ENCODE data around the gene DMD.
"Not testable (repeated sequence)": the region's sequence is repeated elsewhere in the genome, so short reads cannot be mapped to it uniquely, and the experiment has no call there.

DMD gene

GRCh38 chrX:32016195-32016594 lies 1195.2 kb downstream of the DMD start:
- no peak for DNase-seq (ENCODE audit: low read depth)

- no peak for DNase-seq (ENCODE audit: low read depth)
Observed at GRCh38 chrX:32010948-32011347, 1200.4 kb downstream of the DMD start.

DNA sequence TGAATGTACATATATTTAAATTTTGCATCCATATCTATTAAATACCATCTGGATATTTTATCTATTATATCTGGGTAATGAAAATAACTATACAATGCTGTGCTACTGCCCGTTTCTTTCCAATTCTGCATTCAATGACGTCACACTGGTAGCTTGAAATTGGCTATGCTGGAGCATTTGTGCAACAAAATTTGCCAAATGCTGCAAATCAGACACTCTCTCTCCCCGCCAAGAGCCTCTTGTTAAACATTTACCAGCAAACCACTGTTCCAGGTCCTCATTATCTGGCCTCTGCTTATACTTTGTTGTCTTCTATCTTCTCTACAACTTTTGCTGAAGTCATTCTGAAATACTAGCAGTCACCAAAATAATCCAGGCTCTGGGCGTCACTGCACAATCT lies 1201.1 kb downstream of the DMD start:
- DNase-seq (ENCODE audit: low read depth): no peak

DNA sequence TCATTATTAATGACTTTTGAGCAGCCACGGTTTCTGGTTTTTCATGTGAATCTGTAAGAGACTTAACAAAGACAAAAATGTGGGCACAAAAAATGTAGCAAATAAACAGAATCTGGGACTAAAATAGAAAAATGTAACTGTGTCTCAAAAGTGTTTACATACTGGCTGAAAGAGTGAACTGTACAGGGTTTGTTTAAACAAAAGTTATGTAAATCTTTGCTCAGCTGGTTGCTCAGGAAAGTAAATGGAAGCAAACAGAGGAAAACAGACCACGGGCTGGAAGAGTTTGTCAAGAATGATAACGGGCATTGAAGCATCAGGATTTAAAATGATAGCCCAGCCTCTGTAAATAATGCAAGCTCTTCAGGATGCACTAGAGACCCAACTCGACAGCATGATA lies 1217.7 kb downstream of the DMD start:
- no peak for DNase-seq (ENCODE audit: low read depth)

DNA sequence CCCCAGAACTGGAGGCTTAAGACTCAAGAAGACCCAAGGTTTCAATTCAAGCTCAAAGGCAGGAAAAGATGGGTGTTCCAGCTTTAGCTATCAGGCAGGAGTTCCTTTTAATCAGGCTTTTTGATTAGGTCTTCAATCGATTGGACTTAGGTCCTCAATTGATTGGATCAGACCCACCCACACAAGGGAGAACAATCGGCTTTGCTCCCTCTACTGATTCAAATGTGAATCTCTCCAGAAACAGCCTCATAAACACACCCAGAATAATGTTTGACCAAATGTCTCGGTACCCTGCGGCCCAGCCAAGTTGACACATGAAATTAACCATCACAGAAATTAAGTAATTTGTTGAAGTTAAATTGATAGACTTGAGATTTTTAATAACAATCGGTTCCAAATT lies 1222.4 kb downstream of the DMD start:
- no peak for DNase-seq (ENCODE audit: low read depth)

GRCh38 chrX:31981546-31982062 lies 1229.7 kb downstream of the DMD start:
- DNase-seq (ENCODE audit: low read depth): no peak

DNA sequence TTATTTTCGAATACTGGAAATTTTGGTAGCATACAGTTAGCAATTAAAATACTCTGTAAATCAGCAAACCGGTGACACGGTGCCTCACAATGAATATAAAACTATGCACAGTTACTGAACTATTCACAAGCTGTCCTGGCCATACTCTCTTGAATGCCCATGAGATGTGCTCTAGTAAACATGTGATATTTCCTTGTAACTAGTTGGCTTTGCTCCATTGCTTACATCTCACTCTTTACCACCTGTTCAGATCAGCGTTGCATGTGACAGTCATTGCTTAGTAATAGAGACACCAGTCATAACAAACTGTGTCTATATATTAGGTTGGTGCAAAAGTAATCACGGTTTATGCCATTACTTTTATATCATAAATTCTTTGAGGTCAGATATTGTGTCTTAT lies 1241.6 kb downstream of the DMD start:
- DNase-seq (ENCODE audit: low read depth): no peak

- no peak for DNase-seq (ENCODE audit: low read depth)
Observed at GRCh38 chrX:31962256-31962655, 1249.1 kb downstream of the DMD start.

GRCh38 chrX:31934842-31935370 lies 1276.4 kb downstream of the DMD start:
- DNase-seq (ENCODE audit: low read depth): no peak

DNA sequence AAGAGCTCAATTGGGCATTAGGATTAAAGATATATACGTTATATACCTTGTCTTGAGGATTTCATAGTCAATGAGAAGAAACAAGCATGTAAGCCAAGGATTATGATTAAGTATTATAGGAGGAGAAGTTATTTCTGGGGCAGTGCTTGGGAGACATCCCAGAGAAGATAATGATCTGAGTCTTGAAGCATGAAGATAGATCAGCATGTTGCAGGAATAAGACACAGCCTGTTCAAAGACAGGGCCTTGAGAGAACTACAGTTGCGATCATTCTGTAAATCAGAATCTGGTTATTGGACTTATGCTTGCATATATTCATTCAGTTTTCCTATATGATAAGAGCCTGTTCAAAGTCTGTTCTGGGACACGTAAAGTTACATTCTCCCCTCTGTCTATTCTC lies 1277.3 kb downstream of the DMD start:
- no peak for DNase-seq (ENCODE audit: low read depth)

DNA sequence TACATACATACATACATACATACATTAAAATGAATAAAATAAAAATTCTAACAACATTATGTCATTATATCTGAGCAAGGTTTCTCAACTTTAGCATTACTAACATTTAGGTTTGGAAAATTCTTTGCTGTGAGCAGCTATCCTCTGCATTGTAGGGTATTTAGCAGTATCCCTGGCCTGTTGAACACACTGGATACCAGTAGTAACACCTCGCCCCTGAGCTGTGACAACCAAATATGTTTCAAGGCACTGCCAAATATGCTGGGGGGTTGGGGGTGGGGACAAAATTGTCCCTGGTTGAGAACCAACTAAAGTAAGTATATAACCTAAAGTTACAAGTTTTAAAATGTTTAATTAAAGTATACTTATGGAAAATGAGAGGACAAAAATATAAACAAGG lies 1278.6 kb downstream of the DMD start:
- DNase-seq (ENCODE audit: low read depth): no peak

DNA sequence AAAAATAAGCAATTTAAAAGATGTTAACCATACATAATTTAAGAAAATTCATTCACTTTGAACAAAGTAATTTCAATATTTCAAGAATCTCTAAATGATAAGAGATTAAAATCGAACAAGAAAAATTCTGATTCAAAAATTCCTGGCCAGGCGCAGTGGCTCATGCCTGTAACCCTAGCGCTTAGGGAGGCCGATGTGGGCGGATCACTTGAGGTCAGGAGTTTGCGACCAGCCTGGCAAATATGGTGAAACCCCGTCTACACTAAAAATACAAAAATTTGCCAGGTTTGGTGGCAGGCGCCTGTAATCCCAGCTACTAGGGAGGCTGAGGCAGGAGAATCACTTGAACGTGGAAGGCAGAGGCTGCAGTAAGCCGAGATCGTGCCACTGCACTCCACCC lies 1279.0 kb downstream of the DMD start:
- DNase-seq (ENCODE audit: low read depth): not testable (repeated sequence)

DNA sequence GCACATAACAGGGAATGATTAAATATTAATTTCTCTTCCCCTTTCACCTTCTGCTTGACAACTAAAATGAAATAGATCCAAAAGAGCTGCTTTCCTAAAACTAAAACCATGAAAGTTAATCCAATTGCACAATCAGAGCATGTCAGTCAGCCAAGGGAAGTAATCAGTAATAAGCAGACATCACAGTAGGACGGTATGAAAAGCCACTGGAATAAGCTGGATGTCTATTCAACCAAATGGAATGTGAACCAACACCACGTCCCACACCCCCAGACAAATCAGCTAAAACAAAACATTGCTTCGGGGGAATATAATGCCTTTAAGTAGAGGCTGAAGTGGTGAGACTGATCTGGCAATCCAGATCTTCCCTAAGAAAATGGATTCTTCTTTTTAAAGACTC lies 1280.1 kb downstream of the DMD start:
- DNase-seq (ENCODE audit: low read depth): peak; percentile 17

GRCh38 chrX:31929366-31929765 lies 1282.0 kb downstream of the DMD start:
- no peak for DNase-seq (ENCODE audit: low read depth)

- DNase-seq (ENCODE audit: low read depth): no peak
Observed at GRCh38 chrX:31921236-31921635, 1290.1 kb downstream of the DMD start.

GRCh38 chrX:31909850-31910572 lies 1301.3 kb downstream of the DMD start:
- DNase-seq (ENCODE audit: low read depth): no peak

DNA sequence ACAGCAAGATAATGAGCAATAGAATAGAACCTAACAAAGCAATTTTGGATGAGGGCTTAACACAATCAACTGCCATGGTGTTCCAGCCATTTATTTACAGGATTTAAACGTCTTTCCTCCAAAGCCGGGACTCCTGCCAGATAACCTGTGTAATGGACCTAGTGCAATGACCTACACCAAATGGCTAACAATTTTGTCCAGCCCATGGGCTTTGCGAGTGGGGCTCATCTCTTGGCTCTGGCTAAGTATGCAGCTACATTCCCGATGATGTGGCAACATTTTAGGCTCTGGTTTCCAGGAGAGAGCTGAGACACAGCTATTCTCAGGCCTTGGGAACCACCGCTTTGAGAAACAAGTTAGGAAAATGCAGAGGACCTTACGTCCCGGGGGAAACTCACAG lies 1317.2 kb downstream of the DMD start:
- no peak for DNase-seq (ENCODE audit: low read depth)

GRCh38 chrX:31893525-31893924 lies 1317.8 kb downstream of the DMD start:
- no peak for DNase-seq (ENCODE audit: low read depth)

DNA sequence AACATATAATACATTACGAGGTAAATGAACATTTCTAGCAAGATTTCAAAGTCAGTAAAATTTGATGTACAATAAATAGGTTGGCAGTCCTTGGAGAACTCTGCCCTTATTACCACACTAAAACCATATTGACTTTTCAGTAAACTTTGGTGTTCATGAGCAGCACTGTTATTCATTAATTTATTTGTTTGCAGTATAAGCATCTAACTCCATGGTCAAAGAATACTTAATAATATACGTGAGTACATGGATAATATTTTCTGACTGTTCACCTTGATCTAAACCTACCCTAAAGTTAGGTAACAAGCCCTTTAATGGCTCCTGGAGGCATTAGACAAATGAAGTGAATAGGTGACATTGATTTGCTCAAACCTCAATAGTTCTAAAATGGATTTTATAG lies 1322.3 kb downstream of the DMD start:
- no peak for DNase-seq (ENCODE audit: low read depth)

DNA sequence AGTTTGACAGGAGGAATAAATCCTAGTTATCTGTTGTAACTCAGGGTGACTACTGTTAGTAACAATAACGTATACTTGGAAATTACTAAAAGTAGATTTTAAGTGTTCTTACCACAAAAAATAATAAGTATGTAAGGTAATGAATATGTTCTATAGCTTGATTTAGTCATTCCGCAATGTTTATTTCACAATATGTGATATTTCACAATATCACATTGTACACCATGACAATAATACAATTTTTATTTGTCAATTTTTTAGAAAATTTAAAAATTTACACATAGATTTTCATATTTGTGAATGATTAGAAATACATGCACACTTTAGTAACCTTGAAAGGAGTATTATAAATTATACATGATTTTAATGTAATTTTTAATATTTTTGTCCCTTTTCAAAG lies 1326.8 kb downstream of the DMD start:
- no peak for DNase-seq (ENCODE audit: low read depth)

DNA sequence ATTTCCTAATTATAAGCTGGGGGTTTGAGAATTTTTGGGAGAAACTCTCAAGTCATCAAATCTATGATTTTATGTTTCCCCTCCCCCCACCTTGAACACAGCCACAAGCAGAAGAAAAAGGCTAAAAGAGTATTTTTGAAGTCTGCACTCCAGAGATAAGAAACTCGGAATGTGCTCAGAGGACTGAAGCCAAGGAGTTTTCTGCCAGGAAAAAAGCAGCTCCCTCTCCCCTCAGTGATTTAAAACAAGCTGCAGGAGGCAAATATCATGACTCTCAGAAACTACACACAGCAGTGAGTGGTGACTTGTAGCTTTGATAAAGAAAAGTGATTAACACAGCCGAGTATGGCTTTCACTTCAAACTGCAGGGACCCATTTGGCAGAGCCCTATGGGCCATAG lies 1339.3 kb downstream of the DMD start:
- no peak for DNase-seq (ENCODE audit: low read depth)

GRCh38 chrX:31870267-31870666 lies 1341.1 kb downstream of the DMD start:
- DNase-seq (ENCODE audit: low read depth): no peak

DNA sequence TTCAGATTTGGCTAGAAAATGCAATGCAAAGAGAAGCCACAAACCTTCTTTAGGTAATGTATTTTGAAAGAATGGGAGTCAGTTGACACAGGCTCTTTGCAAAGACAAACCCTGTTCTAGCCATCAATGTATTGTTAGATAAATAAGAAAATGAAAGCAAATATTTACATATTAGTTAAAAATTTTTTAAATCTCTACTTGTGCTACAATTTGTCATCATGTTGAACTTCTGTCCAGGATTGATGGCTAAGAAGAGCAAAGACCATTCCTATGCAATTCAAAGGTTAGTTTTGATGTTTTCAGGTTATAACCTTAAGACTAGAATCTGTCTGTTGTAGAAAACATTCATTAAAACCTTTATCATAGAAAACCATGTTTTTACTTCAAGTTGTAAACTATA lies 1350.7 kb downstream of the DMD start:
- no peak for DNase-seq (ENCODE audit: low read depth)

GRCh38 chrX:31858915-31859314 lies 1352.4 kb downstream of the DMD start:
- DNase-seq (ENCODE audit: low read depth): no peak
